NCI-H345 treated with DMSO at 0.1 percent for 48 hours (cell line): Measurements from ENCODE around the gene SLC2A4.
"Not testable (repeated sequence)": the region's sequence is repeated elsewhere in the genome, so short reads cannot be mapped to it uniquely, and the experiment has no call there.

Experiments used
- DNase-seq: peaks from one replicate; lab custom pipeline; 2025; ENCODE audit not compliant: unreplicated experiment; lab: John Stamatoyannopoulos, UW

Gene SLC2A4

GRCh38 chr17:7281074-7281952 lies at the start of gene SLC2A4:
TSS of gene SLC2A4 (plus strand) at chr17:7281718. CDS start at chr17:7281935, 217 bp downstream.
- peak; percentile 36 for DNase-seq

GRCh38 chr17:7232114-7232513 lies 49.4 kb upstream of the SLC2A4 start:
- DNase-seq: no peak

DNA sequence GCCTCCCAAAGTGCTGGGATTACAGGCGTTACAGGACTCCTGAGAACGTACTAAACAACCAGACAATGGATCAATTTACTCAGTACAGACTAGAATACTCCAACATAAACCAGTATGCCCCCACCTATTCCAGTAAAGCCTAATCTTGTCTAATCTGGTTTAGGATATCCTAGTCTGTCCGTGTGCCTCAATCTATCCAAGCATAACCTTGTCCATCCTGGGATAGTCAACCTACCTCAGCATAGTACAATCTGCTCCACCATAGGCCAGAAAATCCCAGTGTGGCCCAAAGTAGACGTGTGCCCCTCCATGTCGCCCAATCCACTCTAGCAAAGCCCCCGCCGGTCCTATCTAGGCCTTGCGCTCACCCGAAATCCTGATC lies 47.8 kb upstream of the SLC2A4 start:
- DNase-seq: no peak

- DNase-seq: peak; percentile 30
These were observed 47.2 kb upstream of the SLC2A4 start, which contains the start of gene DVL2 for GRCh38 chr17:7234083-7234951. TSS of gene DVL2 (minus strand) at chr17:7234517. CDS start at chr17:7234262, 255 bp downstream.

- no peak for DNase-seq
These were observed 45.5 kb upstream of the SLC2A4 start for GRCh38 chr17:7235693-7236665.

DNA sequence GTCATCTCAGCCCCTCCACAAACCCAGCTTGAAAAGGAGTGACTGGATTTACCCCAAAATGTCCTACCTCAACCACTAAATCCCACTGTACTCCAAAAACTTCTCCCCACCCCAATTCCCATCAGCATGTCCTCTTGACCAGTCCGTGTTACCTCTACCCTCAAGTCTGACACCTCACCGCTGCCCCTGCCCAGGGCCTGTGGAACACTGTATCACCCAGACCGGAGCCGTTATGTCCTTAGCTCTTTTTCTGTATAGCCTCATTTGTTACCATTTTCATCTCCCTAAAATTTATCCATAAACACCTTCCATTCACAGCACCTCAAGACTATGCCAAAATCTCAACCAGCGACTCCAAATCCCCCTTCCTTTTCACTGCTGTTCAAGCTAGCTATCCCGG lies 44.7 kb upstream of the SLC2A4 start:
- DNase-seq: no peak

DNA sequence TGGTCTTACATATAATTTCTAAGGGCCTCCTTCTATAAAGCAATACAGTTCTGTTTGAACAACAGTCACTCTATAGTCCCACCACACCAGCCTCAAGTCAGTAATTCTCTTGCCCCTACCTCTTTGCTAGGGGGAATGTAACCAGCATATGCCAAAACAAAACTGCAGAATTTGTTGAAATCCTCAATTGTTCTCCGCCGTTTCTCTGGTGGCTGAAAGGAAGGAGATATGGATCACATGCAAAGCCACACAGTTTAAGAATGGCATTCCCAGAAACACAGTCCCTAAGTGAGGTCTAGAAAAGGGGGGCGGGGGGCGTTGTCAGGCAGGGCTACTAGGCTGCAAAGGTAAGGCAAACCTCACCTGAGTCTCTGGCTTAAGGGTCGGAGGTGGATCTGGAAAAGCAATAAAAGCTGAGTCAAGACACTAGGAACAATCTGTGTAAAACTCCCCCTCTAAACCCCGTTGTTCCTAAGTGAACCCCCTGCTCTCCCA lies 44.2 kb upstream of the SLC2A4 start:
- DNase-seq: no peak

GRCh38 chr17:7237761-7238419 lies 43.6 kb upstream of the SLC2A4 start:
- DNase-seq: no peak

DNA sequence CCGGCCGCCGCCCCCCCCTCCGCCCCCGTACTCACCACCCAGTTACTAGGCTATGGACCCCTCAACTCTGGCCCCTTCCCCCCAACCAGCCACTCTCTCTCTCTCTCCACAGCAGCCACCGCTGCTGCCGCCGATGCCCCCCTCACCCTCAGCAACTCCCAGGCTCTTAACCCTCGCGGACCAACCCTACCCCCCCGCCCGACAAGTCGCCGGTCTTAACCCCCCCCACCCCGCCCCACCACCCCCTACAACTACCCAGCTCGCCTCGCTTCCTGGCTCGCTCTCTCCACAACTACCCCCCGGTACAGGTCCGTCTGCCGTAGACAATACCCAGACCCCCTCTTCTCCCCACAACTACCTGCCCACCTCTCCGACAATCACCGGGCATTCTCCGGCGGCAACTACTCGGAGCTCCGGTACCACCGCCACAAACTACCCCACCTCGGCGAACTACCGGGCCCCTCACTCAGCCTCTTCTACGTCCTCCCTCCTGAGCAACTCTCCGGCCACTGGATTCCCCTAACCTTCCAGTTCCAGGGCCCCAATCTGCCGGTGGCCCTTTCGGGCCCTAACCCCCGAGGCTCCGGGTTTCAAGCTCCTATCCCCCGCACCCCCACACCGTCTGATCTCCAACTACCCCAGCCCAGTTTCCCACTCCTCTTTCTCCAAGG lies 43.0 kb upstream of the SLC2A4 start:
- DNase-seq: no peak

DNA sequence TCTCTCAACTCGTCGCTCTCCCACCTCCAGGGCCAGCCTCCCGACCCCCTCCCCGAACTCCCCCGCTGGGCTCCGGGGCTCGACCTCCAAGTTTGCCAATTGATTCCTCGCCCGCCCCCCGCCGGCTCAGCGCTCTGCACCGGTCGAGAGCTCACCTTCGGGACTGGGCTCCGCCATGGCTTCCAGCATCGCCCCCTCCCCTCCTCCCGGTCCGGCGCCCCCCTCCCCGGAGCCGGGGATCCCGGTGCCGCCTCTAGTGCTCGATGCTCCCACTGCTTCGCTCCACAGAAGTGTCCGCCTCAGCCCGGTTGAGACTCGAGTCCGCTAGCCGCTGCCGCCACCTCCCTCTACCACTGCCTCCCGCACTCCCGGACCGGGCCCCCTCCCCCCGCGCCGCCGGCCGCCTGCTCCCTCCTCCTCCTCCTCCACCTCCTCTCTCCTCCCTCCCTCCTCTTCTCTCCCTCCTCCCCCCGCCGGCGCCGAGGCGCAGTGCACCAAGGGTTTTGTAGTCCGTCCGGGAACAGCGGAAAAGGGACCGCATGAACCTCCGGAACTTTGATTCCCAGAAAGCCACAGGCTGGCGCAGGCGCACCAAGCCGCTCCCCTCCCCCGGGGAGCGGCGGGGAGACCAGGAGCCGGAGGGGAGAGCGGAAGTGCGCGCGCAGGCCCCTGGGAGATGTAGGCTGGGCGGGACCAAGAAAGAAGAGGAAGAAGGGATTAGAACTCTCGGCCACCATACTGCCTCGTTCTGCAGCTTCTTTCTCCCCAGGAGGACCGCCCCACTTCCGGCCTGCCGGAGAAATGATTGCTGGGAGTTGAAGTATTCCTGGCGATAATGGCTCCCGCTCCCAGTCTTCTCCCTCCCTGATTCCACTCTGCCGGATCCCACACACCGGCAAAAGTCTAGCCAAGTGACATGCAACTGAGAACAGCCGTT lies 42.2 kb upstream of the SLC2A4 start, which contains the start of gene PHF23:
PHF23 (minus strand) TSS at position 367 of the 937 bp plus-strand sequence; CDS start at position 189, 178 bp downstream.
- DNase-seq: peak; percentile 91

GRCh38 chr17:7240375-7240774 lies 41.1 kb upstream of the SLC2A4 start:
- DNase-seq: no peak

DNA sequence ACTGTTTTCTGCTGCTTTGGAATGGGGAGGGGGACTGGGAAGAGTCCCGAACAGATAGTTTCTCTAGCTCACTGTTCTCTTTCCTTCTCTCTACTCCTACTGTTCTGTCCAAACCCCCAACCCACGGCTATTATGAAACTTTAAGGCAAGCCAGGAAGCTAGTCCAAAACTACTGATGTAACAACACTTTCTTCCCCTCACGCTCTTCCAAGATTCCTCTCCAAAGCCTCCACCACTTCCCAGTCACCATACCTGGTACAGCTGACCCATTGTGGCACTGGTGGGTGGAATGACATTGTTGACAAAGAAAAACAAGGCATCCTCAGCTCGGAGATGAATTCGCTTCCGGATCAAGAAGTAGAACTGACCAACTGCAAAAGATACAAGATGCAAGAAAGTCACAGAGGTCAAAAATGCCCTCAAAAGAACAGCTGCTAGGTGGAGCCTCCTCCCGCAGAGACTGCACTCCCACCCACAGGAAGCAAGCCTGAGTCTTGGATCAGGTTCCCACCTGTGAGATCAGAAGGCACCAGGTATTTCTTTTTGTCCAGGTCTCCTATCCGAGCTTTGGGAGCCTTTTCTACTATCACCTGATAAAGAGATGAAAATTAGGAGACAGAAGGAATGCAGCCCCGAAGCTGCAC lies 40.3 kb upstream of the SLC2A4 start:
- no peak for DNase-seq

DNA sequence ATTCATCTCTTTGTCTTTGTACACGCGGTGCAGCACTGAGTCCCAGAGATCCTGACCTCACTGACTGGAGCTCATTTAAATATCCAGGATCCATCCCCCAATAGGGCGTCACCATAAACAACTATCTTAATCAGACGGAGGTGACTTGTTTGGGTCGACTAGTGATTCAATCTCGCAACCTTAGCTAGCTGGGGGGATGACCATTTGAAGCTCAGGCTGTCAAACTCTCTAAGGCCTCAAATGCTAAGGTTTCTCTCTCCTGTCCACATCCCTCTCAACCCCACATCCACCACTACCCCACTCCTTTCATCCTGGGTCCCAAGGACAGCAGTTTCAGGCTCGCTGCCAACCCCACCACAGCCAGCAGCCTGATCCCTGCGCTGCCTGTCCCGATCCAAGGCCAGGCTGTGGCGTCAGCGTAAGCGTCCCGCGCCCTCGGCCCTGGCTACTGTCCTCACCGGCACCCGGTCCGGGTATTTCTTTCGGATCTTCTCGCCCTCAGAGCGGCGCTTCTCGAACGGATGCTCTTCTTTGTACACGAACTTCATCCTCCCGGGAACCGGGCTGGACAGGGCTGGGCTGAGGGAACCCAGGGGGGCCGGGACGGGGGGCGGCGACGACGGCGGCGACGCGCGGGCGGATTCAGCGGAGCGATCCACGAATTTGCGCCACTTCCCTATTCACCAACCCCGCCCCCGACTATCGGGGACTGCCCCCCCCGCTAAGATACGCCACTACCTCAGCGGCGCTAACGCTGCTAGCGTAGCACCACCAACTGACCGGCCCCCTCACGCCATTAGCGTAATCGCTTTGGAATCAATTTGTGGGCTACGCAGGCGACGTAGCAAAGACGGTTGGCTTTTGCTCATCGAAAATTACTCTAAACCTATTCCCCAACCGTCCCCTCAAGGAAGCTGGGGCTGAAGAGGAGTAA lies 39.5 kb upstream of the SLC2A4 start, which contains the start of gene GABARAP:
GABARAP (minus strand) TSS at position 667 of the 934 bp plus-strand sequence; CDS start at position 548, 119 bp downstream.
- DNase-seq: peak; percentile 69

GRCh38 chr17:7242717-7243452 lies 38.6 kb upstream of the SLC2A4 start:
- peak; percentile 70 for DNase-seq

GRCh38 chr17:7243453-7243729 lies 38.1 kb upstream of the SLC2A4 start:
- no peak for DNase-seq

DNA sequence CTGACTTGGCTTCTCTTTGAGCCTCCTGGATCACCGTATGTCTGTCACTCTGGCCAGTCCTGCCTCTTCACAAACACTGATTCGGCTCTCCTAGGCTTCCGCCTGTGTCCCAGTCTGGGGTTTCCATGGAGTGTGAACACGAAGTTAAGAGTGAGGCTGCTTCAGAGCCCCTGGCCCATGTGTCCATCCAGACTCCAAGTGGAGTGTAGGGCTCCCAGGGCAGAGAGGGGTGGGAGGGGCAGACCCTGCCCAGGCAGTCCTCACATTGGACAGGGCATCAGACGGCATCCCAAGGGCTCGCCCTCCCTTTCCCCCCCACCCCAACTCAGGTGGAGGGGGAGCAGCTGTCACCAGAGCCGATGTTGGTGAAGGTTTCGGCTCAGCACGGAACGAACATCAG lies 37.7 kb upstream of the SLC2A4 start:
- not testable (repeated sequence) for DNase-seq
